ENCODE data around the gene URB2.

Gene URB2

GRCh38 chr1:229674042-229674441, 48.0 kb downstream of the URB2 start:
- in situ Hi-C loops (cut with HindIII; ENCODE audit: low sequenced_read_pairs), result no loop called here

GRCh38 chr1:229675396-229675795, 49.3 kb downstream of the URB2 start:
- in situ Hi-C loops (cut with HindIII; ENCODE audit: low sequenced_read_pairs), result no loop called here
- DNase-seq (ENCODE audit: low read depth, low spot score), result no peak
- H3K4me3 ChIP-seq (ENCODE audit: low read depth, low read length), result no peak overlapping the region
- TF ChIP-seq CTCF (IDR thresholded peaks at IDR 0.05; ENCODE audit: low read depth, low read length), result no peak

More at GRCh38 chr1:229674042-229674441, 48.0 kb downstream of the URB2 start:
- DNase-seq (ENCODE audit: low read depth, low spot score), result no peak
- no peak for TF ChIP-seq CTCF (IDR thresholded peaks at IDR 0.05; ENCODE audit: low read depth, low read length)
- no peak overlapping the region for H3K4me3 ChIP-seq (ENCODE audit: low read depth, low read length)

GRCh38 chr1:229685149-229685548, 59.1 kb downstream of the URB2 start:
- TF ChIP-seq CTCF (IDR thresholded peaks at IDR 0.05; ENCODE audit: low read depth, low read length), result no peak
- DNase-seq (ENCODE audit: low read depth, low spot score), result no peak
- H3K4me3 ChIP-seq (ENCODE audit: low read depth, low read length), result no peak overlapping the region
- in situ Hi-C loops (cut with HindIII; ENCODE audit: low sequenced_read_pairs), result no loop called here

- TF ChIP-seq CTCF (IDR thresholded peaks at IDR 0.05; ENCODE audit: low read depth, low read length), result no peak
- no peak overlapping the region for H3K4me3 ChIP-seq (ENCODE audit: low read depth, low read length)
- no peak for DNase-seq (ENCODE audit: low read depth, low spot score)
- in situ Hi-C loops (cut with HindIII; ENCODE audit: low sequenced_read_pairs), result no loop called here
These were observed 63.2 kb downstream of the URB2 start for GRCh38 chr1:229689273-229689672.

GRCh38 chr1:229689904-229690303, 63.9 kb downstream of the URB2 start:
- in situ Hi-C loops (cut with HindIII; ENCODE audit: low sequenced_read_pairs), result no loop called here

GRCh38 chr1:229690662-229691061, 64.6 kb downstream of the URB2 start:
- in situ Hi-C loops (cut with HindIII; ENCODE audit: low sequenced_read_pairs), result no loop called here
- DNase-seq (ENCODE audit: low read depth, low spot score), result no peak
- no peak overlapping the region for H3K4me3 ChIP-seq (ENCODE audit: low read depth, low read length)
- TF ChIP-seq CTCF (IDR thresholded peaks at IDR 0.05; ENCODE audit: low read depth, low read length), result no peak

More at GRCh38 chr1:229689904-229690303, 63.9 kb downstream of the URB2 start:
- TF ChIP-seq CTCF (IDR thresholded peaks at IDR 0.05; ENCODE audit: low read depth, low read length), result no peak
- no peak for DNase-seq (ENCODE audit: low read depth, low spot score)
- no peak overlapping the region for H3K4me3 ChIP-seq (ENCODE audit: low read depth, low read length)

GRCh38 chr1:229691362-229691761, 65.3 kb downstream of the URB2 start:
- no peak for TF ChIP-seq CTCF (IDR thresholded peaks at IDR 0.05; ENCODE audit: low read depth, low read length)
- in situ Hi-C loops (cut with HindIII; ENCODE audit: low sequenced_read_pairs), result no loop called here
- DNase-seq (ENCODE audit: low read depth, low spot score), result no peak
- H3K4me3 ChIP-seq (ENCODE audit: low read depth, low read length), result no peak overlapping the region
